HL-60/S4 treated with retinoic acid at 250 ng/mL for 4 days and 3 days (cell line): ENCODE data around the gene TMC4.
"Not testable (repeated sequence)": the region's sequence is repeated elsewhere in the genome, so short reads cannot be mapped to it uniquely, and the experiment has no call there.

ENCODE experiments used
- in situ Hi-C: fragments of 300-500 bp; cut with MboI; formaldehyde crosslinking; loops from 2 replicates; pipeline ENCODE4 v1.7.0; 2022; ENCODE audit warnings: low sequenced_read_pairs

Gene TMC4

GRCh38 chr19:54204767-54205468 lies 32.0 kb upstream of the TMC4 start:
- in situ Hi-C loops: no loop called here

GRCh38 chr19:54203151-54203611 lies 30.2 kb upstream of the TMC4 start:
- in situ Hi-C loops: no loop called here

GRCh38 chr19:54201980-54202379 lies 29.0 kb upstream of the TMC4 start:
- in situ Hi-C loops: no loop called here

- in situ Hi-C loops: no loop called here
These were observed 28.3 kb upstream of the TMC4 start for GRCh38 chr19:54201172-54201701.

GRCh38 chr19:54199401-54199800 lies 26.4 kb upstream of the TMC4 start:
- in situ Hi-C loops: no loop called here

- in situ Hi-C loops: no loop called here
These were observed 24.2 kb upstream of the TMC4 start for GRCh38 chr19:54197121-54197520.

- in situ Hi-C loops: no loop called here
These were observed 23.6 kb upstream of the TMC4 start for GRCh38 chr19:54196536-54196935.

GRCh38 chr19:54194463-54194862 lies 21.5 kb upstream of the TMC4 start:
- in situ Hi-C loops: not testable (repeated sequence)

- in situ Hi-C loops: no loop called here
These were observed 20.1 kb upstream of the TMC4 start for GRCh38 chr19:54193011-54193410.

GRCh38 chr19:54191811-54192453 lies 19.0 kb upstream of the TMC4 start:
- in situ Hi-C loops: no loop called here

- in situ Hi-C loops: no loop called here
These were observed 18.3 kb upstream of the TMC4 start, which contains the start of gene TSEN34 for GRCh38 chr19:54191011-54191810. TSEN34 (plus strand) TSS chr19:54191308; CDS start chr19:54191365, 57 bp downstream.

- in situ Hi-C loops: no loop called here
These were observed 17.6 kb upstream of the TMC4 start for GRCh38 chr19:54190503-54191010.

GRCh38 chr19:54189735-54190502 lies 17.0 kb upstream of the TMC4 start:
- in situ Hi-C loops: no loop called here

GRCh38 chr19:54189145-54189734 lies 16.3 kb upstream of the TMC4 start, which contains the start of gene MBOAT7:
MBOAT7 (minus strand) TSS chr19:54189580; CDS start chr19:54188508, 1,072 bp downstream.
- in situ Hi-C loops: no loop called here

GRCh38 chr19:54188215-54188871 lies 15.4 kb upstream of the TMC4 start:
- in situ Hi-C loops: no loop called here

- in situ Hi-C loops: no loop called here
These were observed 14.0 kb upstream of the TMC4 start for GRCh38 chr19:54186934-54187381.

GRCh38 chr19:54186351-54186750 lies 13.4 kb upstream of the TMC4 start:
- in situ Hi-C loops: no loop called here

GRCh38 chr19:54183431-54183830 lies 10.5 kb upstream of the TMC4 start:
- in situ Hi-C loops: no loop called here

GRCh38 chr19:54181894-54182293 lies 8.9 kb upstream of the TMC4 start:
- in situ Hi-C loops: not testable (repeated sequence)
